Prostate gland (tissue), 2 donors: Measurements from ENCODE around the gene RAB37. TPM values are rescaled to one million over a fixed set of nuclear protein-coding genes. Genes with fewer than 3 reads are reported as not detected.

Source experiments
- DNase-seq: peaks from one replicate; pipeline ENCODE4 v3.0.0-alpha.2; 2019; ENCODE audit warnings: low spot score
- H3K27ac ChIP-seq, 2 donors: fragments of 200-600 bp; sonication (generic); 2 replicates each; pipeline ENCODE4 v1.5.1; 2017 to 2019
- H3K27me3 ChIP-seq: fragments of 200-600 bp; sonication (generic); replicated peaks from 2 replicates; pipeline ENCODE4 v1.5.1; 2019; ENCODE audit not compliant: insufficient read depth
- H3K36me3 ChIP-seq, 2 donors: fragments of 200-600 bp; sonication (generic); 1 replicate in 1 of 2; 2 replicates in 1 of 2; pipeline versions ENCODE4 v1.5.1 to v1.8.1; 2017 to 2019
- H3K4me1 ChIP-seq: fragments of 200-600 bp; sonication (generic); replicated peaks from 2 replicates; pipeline ENCODE4 v1.5.1; 2019
- H3K4me3 ChIP-seq, 2 donors: fragments of 200-600 bp; sonication (generic); 2 replicates each; pipeline ENCODE4 v1.5.1; 2017 to 2019
- H3K9me3 ChIP-seq: fragments of 200-600 bp; sonication (generic); 2 replicates; pipeline ENCODE4 v1.5.1; 2017
- POLR2A ChIP-seq: fragments of 450-650 bp; IDR thresholded peaks from one replicate; pipeline ENCODE4 v1.6.1; 2016; ENCODE audit warnings: antibody characterized with exemption, mild to moderate bottlenecking
- POLR2AphosphoS5 ChIP-seq: sonication (generic); formaldehyde crosslinking; IDR thresholded peaks from one replicate; pipeline ENCODE4 v1.6.1; 2017; ENCODE audit warnings: antibody characterized with exemption
- WGBS: methylation state at CpG from one replicate; pipeline ENCODE4 v1.1.5; 2018; 5-methylcytosine and 5-hydroxymethylcytosine counted together
- intact Hi-C: fragments of 100-400 bp; cut with DNase I; formaldehyde crosslinking; loops from one replicate; pipeline ENCODE4 v1.14.2; 2022
- total RNA-seq, 2 donors: library from RNA; depleted of rRNA; stranded (reverse); fragments of >200 nt; gene quantifications; one replicate each; pipeline ENCODE4 v1.1.0, GENCODE V29; 2016
- TF ChIP-seq, protein P1 (sequence below), 4 experiments: fragments of 200-600 bp in 2 of 4; fragments of 450-650 bp in 2 of 4; sonication (generic) in 2 of 4; IDR thresholded peaks; 1 replicate in 3 of 4; 2 replicates in 1 of 4; pipeline ENCODE4 v1.5.1; 2016 to 2019; ENCODE audit warnings: antibody characterized with exemption in 4 of 4, mild to moderate bottlenecking in 2 of 4, moderate library complexity in 2 of 4

Gene RAB37
- total RNA-seq, 2 donors from 2014 or later = 1.6 to 2.2 TPM

DNA sequence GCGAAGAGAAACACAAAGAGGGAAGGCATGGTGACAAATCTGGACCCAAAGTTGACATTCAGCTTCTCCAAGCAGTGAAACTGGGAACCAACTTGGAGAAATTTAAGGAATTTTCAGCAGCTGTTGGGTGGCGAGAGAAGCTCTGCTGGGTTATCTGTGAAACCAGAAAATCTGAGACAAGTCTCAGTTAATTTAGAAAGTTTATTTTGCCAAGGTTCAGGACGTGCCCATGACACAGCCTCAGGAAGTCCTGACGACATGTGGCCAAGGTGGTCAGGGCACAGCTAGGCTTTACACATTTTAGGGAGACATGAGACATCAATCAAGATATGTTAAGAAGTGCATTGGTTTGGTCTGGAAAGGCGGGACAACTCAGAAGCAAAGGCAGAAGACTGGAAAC lies 13.2 kb upstream of the RAB37 start:
- no peaks in the 10 kb centered on the region for H3K36me3 ChIP-seq
- H3K4me3 ChIP-seq = no peak overlapping the region
- intact Hi-C loops = no loop called here
- no peak overlapping the region for H3K27ac ChIP-seq
- H3K9me3 ChIP-seq = no peaks in the 10 kb centered on the region
- no peaks in the 10 kb centered on the region for H3K27me3 ChIP-seq
- TF ChIP-seq POLR2AphosphoS5 (no peak), POLR2A (no peak)
- TF ChIP-seq, protein P1, sequence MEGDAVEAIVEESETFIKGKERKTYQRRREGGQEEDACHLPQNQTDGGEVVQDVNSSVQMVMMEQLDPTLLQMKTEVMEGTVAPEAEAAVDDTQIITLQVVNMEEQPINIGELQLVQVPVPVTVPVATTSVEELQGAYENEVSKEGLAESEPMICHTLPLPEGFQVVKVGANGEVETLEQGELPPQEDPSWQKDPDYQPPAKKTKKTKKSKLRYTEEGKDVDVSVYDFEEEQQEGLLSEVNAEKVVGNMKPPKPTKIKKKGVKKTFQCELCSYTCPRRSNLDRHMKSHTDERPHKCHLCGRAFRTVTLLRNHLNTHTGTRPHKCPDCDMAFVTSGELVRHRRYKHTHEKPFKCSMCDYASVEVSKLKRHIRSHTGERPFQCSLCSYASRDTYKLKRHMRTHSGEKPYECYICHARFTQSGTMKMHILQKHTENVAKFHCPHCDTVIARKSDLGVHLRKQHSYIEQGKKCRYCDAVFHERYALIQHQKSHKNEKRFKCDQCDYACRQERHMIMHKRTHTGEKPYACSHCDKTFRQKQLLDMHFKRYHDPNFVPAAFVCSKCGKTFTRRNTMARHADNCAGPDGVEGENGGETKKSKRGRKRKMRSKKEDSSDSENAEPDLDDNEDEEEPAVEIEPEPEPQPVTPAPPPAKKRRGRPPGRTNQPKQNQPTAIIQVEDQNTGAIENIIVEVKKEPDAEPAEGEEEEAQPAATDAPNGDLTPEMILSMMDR (IDR thresholded peaks at IDR 0.05) = no peak
- DNase-seq = no peak
- no peaks in the 10 kb centered on the region for H3K4me1 ChIP-seq
- 74% methylated on average over 5 of the region's 5 CpGs for WGBS

GRCh38 chr17:74725111-74725510 lies 11.9 kb upstream of the RAB37 start:
- H3K36me3 ChIP-seq = no peaks in the 10 kb centered on the region
- TF ChIP-seq POLR2A (no peak), POLR2AphosphoS5 (no peak)
- TF ChIP-seq, protein P1 (IDR thresholded peaks at IDR 0.05) = no peak
- H3K27me3 ChIP-seq = no peaks in the 10 kb centered on the region
- no peak overlapping the region for H3K4me3 ChIP-seq
- intact Hi-C loops = no loop called here
- no peak for DNase-seq
- no peak overlapping the region for H3K27ac ChIP-seq
- no peaks in the 10 kb centered on the region for H3K9me3 ChIP-seq
- no peaks in the 10 kb centered on the region for H3K4me1 ChIP-seq
- 83% methylated on average over 3 of the region's 3 CpGs for WGBS

DNA sequence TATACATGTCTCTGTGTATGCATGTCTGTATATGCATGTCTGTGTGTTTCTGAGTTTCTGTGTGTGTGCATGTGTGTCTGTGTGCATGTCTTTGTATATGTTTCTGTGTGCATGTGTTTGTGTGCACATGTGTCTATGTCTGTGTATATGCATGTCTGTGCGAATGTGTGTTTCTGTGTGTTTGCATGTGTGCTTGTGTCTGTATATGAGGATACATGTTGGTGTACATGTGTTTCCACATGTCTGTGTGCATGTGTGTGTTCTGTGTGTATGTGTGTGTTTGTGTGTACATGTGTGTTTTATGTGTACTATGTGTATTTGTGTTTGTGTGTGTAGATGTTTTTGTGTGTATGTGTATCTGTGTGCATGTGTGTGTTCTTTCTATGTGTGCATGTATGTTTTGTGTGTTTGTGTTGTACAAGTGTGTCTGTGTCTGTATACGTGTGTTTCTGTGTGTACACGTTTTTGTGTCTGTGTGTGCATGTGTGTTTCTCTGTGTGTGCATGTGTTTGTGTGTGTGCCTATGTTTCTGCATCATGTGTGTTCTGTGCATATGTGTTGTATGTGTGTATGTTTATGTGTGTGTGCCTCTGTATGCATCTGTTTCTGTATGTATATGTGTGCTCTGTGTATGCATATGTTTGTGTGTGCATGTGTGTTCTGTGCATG lies 8.9 kb upstream of the RAB37 start:
- no peaks in the 10 kb centered on the region for H3K9me3 ChIP-seq
- H3K27ac ChIP-seq = no peak overlapping the region
- TF ChIP-seq, protein P1 (IDR thresholded peaks at IDR 0.05) = no peak
- TF ChIP-seq POLR2AphosphoS5 (no peak), POLR2A (no peak)
- no peaks in the 10 kb centered on the region for H3K4me1 ChIP-seq
- no peaks in the 10 kb centered on the region for H3K36me3 ChIP-seq
- H3K27me3 ChIP-seq = no peaks in the 10 kb centered on the region
- DNase-seq = no peak
- WGBS = 90% methylated on average over 3 of the region's 3 CpGs
- intact Hi-C loops = no loop called here
- H3K4me3 ChIP-seq = no peak overlapping the region

GRCh38 chr17:74728702-74729075 lies 8.4 kb upstream of the RAB37 start:
- H3K9me3 ChIP-seq = no peaks in the 10 kb centered on the region
- intact Hi-C loops = no loop called here
- no peak overlapping the region for H3K4me3 ChIP-seq
- WGBS = 94% methylated on average over 3 of the region's 3 CpGs
- no peak for DNase-seq
- no peaks in the 10 kb centered on the region for H3K27me3 ChIP-seq
- H3K4me1 ChIP-seq = no peaks in the 10 kb centered on the region
- TF ChIP-seq, protein P1 (IDR thresholded peaks at IDR 0.05) = no peak
- TF ChIP-seq POLR2AphosphoS5 = no peak
- no peak for TF ChIP-seq POLR2A
- H3K36me3 ChIP-seq = no peaks in the 10 kb centered on the region
- H3K27ac ChIP-seq = no peak overlapping the region

DNA sequence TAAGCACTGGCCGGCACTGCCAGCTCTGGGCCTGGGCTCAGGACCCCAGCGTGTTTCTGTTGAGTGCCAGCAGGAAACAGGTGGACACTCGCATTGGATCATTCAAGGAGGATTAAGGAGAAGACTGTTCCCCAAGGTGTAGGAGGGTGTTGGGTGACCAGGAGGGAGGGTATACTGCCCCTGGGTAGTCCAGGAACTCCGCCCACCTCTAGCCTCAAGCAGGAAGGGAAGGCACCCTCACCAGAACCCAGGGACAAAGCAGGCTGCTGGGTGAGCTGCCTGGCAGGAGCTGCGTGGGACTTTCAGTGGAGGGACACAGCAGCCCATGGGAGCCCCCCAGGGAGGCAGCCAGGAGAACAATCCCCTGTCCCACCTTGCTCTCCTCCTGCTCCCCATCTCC lies 7.7 kb upstream of the RAB37 start:
- intact Hi-C loops = no loop called here
- Histone ChIP-seq H3K4me3 (no peak overlapping the region), H3K27ac (no peak overlapping the region), H3K27me3 (no peaks in the 10 kb centered on the region), H3K4me1 (no peaks in the 10 kb centered on the region), H3K9me3 (no peaks in the 10 kb centered on the region), H3K36me3 (no peaks in the 10 kb centered on the region)
- WGBS = 85% methylated on average over 5 of the region's 5 CpGs
- no peak for DNase-seq
- TF ChIP-seq POLR2A (no peak), POLR2AphosphoS5 (no peak)
- TF ChIP-seq, protein P1 (IDR thresholded peaks at IDR 0.05) = no peak
